Measurements from ENCODE around the gene ITGA2B.
"Not testable (repeated sequence)": the region's sequence is repeated elsewhere in the genome, so short reads cannot be mapped to it uniquely, and the experiment has no call there.

Gene ITGA2B

DNA sequence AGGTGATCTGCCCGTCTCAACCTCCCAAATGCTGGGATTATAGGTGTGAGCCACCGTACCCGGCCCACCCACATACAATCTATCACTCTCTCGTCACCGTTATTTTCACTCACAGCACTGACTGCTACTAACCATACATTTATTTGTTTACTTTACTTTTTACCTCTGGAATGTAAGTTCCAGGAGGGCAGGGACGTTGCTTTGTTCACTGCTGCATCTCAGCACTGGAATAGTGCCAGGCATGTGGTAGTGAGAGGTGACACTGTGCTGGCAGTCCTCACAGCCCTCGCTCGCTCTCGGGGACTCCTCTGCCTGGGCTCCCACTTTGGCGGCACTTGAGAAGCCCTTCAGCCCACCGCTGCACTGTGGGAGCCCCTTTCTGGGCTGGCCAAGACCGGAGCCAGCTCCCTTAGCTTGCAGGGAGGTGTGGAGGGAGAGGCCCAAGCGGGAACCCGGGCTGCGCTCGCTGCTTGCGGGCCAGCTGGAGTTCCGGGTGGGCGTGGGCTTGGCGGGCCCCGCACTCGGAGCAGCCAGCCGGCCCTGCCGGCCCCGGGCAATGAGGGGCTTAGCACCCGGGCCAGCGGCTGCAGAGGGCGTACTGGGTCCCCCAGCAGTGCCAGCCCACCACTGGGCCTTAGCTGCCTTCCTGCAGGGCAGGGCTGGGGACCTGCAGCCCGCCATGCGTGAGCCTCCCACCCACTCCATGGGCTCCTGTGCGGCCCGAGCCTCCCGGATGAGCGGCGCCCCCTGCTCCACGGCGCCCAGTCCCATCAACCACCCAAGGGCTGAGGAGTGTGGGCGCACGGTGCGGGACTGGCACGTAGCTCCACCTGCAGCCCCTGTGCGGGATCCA is 20.8 kb downstream of the ITGA2B start:
- not testable (repeated sequence) for DNase-seq (ENCODE audit: low read depth)

DNA sequence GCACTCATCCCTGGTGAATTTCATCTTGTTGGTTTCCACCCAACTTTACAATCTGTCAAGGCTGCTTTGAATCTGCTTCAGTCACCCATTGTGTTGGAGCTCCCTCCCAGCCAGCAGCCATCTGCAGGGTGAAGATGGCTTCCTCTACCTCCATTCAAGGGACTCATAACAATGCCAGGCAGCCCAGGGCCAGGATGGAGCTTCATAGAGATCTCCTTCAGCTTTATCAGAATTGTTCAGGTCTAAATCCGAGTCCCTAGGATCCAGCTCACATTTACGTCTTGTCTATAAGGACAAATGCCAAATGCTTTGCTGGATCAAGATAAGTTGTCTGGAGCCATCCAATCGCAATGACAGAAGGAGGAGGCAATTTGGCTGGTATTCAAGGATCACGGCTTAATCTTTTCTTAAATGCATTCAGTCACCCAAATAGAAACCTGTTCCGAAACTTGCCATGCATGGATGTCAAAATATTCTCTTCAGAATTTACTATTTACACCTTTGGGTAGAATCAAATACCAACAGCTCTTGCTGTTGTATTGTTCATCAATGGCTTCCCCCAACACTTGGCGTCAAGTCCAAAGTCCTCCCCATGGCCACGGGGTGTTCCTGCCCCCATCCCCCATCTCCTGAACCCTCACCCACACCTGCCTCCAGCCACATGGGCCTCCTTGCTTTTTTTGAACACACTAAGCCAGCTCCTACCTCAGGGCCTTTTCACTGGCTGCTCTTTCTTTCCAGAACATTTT is 22.0 kb downstream of the ITGA2B start:
- no peak for DNase-seq (ENCODE audit: low read depth)

DNA sequence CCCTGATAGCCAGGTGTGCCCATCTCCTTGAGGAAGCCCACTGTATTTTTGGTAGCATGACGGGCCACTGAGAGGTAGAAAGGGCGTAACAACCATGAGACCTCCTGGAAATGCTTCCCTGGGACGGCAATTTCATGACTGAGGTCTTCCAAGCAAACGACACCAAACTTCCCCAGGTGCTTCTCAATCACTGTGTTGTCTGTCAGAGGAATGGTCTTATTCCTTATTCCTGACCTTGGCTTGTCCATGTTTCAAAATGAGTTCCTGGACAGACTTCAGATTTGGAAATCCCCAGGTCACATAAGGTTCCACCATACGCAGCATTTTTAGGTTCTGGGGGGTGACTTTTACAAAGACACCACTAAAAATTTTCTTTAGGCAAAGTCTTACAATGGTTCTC is 24.4 kb downstream of the ITGA2B start:
- DNase-seq (ENCODE audit: low read depth): not testable (repeated sequence)

DNA sequence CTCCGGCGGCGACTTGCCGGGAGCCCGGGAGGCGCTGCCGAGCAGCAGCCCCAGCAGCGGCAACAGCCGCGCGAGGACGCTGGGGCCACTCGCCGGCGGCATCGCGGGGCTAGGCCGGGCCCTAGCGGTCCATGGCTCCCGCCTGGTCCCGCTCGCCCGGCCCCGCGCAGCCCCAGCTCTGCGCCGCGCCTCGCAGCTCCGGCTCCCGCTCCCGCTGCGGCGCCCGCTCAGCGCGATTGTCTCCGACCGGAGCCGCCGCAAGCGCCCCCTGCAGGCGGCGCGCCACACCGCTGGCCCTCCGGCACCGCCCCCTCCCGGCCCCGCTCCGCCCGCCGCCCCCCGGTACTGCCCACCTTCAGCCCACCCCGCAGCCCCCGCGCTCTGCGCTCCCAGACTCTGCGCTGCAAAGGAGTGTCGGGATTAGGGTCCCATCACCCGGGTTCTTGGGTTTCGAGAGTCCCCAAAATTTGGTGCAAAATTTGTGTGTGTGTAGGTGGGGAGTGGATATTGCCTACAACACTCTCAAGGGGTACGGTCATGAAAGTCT is 25.8 kb downstream of the ITGA2B start, which contains the start of gene FAM171A2:
FAM171A2 (minus strand) TSS at position 241 of the 547 bp plus-strand sequence; CDS start at position 102, 139 bp downstream.
- DNase-seq (ENCODE audit: low read depth): peak; percentile 32

DNA sequence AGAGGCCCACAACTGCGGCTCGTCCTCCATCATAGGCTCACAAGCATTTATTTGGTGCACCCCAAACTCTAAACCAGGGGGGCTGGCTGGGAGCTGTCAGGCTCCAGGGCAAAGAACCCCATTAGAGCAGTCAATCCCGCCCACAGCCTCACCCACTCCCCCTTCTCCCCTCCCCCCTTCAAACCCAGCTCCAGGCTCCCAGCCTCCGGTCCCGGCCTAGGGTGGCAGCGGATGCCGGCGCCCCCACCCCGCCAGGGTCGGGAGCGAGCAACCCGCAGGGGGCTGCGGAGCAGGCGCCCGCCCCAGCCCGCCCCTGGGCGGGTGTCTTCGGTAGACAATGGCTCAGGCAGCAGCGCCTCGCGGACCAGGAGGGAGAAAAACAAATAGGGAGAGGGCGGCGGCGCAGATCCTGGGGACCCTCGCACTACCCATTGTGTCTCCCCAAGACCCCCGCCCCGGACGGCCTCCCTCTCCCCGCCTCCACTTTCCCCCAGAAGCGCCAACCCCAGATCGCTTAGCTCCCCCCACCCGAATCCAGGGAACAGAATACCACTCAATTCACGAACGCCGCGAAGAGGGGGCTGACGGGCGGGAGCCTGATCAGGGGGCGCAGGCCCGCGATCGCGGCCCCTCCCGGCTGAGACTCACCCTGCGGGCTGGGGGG is 26.4 kb downstream of the ITGA2B start:
- DNase-seq (ENCODE audit: low read depth): no peak

DNA sequence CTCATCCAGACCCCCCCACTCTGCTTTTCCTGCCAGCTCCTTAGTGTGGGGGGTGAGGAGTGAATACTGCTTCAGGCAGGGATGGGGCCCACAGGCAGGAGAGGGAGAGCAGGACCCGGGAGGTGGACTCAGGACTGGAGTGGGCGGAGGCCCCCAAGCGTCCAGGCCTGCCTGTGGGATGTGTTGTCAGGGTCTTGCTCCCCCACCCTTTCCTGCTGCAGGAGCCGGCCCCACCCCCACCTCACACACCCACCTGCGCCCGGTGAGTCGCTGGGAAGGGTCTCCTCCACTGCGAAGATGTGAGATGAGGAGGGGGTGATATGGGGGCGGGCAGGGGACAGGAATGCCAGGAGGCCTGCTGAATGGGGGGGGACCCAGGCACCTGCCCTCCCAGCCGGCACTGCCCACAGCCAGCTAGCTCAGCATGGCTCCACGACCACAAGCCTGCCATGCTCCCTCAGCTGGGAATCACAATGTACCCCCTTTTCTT is 26.9 kb downstream of the ITGA2B start:
- no peak for DNase-seq (ENCODE audit: low read depth)

DNA sequence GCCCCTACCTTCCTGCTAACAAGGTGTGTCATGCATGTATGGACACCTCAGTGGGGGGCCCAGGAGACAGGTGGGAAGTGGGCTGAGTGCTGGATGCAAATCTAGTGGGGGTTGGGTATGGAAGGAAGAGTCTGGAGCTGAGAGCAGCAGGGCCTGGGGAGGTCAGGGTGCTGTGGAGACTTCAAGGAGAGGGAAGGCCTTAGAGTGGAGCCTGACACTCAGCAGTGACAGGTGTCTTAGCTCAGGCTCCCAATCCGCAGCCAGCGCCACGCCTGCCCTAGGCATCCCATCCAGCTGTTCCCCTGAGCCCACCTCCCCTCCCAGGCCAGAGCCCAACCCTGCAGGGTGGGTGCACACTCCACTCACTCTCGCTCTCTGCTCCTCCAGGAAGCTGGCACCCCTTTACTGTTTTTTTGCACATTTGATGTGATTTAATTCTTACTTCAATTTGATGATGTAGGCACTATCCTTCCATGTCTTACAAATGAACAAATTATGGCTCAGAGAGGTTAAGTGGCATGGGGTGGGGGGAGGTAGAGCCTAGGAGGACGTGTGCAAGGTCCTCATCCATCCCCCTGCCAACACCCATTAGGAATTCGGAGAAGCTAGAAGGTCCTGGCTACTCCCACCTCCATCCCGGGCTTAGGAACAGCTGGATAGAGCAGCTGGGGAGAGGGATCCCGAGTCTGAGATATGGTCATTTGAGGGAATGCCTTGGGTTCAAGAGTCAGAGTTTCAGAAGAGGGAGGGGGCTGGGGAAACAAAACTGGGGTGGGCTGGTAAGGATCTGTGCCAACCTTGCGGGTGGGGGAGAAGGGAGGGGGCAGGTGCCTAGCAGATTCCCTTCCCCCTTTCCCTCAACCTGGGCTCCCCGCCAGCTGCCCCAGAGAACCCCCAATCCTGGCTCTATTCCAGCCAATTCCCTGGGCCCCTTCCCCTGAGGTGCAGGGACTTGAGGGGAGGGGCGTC is 27.9 kb downstream of the ITGA2B start:
- no peak for DNase-seq (ENCODE audit: low read depth)

DNA sequence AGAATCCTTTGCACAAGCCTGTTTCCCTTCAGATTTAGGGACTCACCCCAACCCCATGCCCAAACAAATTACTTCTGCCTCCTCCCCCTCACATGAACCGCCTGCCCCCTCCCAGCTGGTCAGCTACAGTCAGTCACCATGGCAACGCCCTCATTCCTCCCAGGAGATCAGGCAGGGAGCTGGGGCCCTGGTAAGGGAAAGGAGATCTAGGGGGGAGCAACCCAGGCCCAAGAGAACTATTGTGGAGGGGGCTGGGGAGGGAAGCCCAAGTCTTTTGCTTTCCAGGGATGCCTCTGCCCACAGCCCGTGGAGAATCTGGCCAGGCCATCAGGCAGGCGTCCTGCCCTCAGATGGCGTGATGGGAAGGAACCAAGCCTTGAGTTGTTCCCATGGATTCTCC is 28.6 kb downstream of the ITGA2B start:
- DNase-seq (ENCODE audit: low read depth): no peak

DNA sequence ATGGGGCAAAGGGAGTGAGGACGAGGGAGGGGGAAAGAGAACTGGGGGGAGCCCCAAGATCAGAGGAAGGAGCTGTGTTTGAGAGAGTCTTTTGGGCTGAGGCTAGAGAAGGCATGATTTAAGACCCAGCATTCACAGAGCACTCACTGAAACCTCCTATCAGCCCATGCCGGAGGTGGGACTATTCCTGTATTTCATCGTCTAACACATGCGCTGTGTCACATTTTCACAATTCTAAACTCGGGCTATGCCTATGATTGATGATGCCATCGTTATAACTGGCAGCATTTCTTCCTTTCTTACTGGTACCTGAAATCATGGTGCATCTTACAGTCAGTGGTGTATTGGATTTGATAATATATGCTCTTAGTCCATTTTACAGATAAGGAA is 29.3 kb downstream of the ITGA2B start:
- DNase-seq (ENCODE audit: low read depth): no peak

DNA sequence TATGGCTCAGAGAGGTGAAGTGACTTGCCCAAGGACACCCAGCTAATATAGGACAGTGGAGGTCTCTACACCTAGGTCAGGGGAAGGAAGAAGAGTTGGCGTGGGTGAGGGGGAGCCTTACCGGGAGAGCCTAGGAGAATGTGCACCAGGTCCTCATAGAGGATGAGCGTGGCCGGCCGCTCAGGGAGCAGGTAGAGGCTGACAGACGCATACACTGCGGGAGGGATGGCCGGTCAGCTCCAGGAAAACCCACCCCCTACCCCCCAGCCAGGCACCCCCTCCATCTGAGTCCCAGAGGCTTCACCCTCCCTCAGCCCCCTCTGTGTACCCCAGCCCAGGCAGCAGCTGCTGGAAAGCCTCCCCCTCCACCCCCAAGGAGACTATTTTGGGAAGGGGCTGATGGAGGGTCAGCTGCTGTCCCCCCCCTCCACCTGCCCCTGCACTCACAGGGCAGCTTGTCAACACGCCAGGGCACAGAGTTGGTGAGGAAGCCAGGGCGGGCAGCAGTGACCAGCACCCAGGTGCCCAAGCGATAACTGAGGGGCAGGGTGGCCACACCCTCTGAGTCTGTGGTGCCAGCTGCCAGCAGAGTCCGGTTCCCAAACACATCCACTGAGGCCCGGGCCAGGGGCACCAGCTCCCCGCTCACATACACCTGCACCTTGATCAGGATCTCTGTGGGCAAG is 29.8 kb downstream of the ITGA2B start:
- DNase-seq (ENCODE audit: low read depth): no peak

DNA sequence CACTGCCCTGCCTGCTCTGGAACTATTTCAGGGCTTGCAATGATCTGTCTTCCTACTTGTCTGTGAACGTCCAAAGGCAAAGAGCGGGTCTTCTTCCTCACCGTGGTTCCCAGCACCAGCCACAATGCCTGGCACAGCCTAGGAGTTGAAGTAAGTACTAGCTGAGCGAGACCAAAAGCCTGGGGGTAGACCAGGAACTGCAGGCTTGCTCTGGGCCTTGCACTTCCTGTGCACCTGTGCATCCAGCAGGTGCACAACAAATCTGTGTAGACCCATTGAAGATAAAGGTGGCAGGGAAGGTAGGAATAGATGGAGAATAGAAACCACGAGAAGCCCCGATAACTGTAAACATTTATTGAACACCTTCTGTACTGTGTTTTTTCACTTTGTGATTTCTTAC is 30.4 kb downstream of the ITGA2B start:
- DNase-seq (ENCODE audit: low read depth): no peak

DNA sequence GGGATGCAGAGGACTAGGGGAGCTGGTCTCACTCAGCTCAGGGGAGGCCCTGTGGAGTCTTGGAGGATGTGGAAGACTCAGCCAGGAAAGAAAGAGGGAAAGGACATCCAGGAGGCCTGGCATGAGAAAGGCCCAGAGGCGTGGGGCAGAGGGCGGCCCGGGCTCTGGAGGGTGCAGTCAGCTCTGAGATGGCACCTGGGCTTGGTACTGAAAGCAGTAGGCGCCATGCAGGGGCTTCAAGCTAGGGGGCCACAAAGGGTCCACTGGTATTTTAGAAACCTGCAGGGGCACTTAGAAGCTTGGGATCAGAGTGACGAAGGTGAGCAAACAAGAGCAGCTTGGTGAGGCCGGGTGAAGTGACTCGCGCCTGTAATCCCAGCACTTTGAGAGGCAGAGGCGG is 31.4 kb downstream of the ITGA2B start:
- DNase-seq (ENCODE audit: low read depth): no peak

DNA sequence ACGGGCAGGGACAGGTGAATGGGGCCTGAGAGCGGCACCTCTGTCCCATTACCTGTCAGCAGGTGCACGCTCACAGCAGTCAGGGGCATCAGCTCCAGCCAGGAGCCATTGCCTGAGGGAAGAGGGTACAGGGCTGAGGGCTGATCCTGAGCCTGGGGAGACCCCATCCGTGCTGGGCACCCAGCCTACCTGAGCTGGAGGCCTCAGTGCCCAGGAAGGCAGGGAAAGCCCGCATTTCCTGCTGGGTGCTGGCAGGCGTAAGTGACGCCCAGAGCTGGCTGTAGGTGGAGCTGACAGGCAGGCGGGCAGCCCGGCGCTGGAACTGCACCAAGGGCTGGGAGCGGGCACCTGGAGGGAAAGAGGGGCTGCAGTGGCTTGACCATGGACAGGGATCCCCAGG is 33.2 kb downstream of the ITGA2B start:
- no peak for DNase-seq (ENCODE audit: low read depth)

DNA sequence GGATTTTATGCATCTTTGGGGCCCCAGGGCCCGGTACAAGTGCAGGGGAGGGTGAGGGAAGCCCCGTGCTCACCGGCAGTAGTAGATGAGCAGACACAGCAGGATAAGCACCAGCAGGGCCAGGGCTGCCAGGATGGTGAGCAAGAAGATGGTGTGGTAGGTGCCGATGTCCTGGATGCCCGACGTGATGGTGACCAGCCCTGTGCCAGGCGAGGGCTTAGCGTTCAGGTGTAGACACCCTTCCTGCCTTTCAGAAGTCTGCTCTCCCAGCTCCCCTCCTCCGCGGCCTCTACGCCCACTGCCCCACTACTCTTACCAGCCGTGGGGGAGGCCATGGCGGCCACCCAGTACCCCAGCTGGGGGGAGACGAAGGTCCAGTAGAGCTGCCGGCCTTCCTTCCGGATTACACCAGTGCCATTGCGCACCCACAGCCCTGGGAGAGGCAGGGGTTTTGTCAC is 33.8 kb downstream of the ITGA2B start:
- no peak for DNase-seq (ENCODE audit: low read depth)

DNA sequence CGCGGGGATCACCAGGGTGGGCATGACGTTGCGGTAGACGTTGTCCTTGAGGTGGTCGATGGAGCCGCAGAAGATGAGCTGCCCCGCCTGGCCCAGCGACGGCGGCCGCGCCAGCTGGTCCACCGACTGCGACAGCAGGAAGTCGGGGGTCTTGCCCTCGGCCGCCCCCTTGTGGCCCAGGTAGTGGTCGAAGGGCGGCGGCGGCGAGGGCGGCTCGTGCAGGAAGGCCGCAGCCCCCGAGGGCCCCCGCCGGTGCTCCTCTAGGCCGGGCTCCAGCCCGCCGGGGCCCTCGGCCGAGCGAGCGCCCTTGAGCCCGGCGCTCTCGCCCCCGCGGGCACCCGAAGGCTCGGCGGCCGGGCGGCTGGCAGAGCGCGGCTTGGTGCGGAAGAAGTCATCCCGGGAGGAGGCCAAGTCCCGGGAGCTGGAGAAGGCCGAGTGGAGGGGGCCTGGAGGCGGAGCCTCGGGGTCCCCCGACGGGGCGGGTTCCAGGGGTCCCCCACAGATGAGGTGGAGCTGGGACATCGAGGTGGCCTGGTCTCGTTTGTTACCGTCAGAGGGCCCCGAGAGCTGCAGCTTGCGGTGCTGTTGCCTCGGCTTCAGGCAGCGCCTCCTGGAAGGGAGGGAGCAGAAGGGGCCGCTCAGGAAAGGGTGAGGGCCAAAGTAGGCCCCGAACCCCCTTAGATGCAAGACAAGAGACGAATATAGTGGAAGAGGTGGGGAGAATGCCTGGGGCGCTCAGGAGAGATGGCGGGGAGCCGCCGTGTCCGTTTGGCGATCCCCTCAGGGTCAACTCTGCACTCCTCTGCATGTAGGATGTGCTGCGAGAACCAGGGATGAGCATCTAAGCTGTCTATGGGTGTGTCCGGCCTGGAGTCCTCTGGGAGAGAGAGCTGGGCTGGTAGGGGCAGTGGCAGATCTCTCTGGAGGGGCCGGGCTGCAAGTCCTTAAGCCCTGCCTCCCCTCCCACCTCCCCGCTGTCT is 34.6 kb downstream of the ITGA2B start:
- peak; percentile 21 for DNase-seq (ENCODE audit: low read depth)

DNA sequence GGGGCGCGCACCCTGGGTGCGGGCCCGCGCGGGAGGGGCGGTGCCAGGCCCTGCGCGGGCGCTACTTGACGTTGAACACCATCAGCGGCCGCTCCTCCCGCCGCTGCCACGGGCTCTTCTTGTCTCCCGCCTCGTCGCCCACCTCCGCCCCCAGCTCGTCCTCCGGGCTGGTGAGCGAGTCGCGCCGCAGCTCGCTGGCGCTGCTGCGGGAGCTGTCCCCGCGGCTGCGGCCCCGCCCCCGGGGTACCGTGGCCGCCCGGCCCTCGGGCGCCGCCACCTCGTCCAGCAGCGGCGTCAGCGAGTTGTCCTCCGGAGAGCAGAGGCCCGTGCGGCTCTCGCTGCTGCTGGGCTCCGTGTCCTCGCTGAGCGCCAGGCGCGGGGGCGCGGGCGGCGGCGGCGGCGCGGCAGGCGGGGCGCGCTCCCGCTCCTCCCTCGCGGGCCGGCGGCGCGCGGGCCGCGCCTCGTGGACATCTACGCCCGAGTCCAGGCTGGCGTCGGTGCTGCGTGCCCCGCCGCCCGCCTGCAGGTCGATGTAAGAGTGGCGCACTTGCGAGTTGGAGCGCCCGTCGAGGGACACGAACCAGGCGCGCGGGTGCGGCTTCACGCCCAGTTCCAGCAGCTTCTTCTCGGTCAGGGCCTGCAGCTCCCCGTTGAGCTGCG is 35.6 kb downstream of the ITGA2B start:
- no peak for DNase-seq (ENCODE audit: low read depth)

DNA sequence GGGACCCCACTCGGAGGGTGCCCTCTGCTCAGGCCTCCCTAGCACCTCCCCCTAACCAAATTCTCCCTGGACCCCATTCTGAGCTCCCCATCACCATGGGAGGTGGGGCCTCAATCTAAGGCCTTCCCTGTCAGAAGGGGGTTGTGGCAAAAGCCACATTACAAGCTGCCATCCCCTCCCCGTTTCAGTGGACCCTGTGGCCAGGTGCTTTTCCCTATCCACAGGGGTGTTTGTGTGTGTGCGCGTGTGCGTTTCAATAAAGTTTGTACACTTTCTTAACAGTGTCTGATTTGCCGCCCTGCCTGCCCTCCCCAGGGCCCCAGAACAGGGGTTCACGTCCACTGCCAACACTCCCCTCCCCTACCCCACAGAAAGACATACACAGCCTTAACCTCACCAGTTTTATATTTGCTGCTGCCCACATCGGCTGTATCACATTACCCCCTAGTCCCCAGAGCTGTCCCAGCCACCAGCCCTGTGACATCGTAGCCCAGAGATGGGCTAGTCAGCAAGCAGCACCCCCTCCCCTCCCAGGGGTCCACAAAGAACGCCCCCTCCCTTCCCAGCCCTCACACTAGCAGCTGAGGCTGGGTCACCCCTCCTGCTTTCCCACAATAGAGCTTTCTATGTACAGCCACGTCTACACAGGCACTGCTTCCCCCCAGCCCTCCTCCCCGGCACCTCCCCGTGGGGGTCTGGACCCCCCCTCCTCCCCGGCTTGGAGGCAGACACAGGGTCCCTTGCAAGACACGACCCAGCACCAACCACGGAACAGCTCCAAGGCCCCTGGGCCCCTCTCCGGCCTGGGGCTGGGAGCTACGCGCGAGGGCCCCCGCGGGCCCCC is 36.4 kb downstream of the ITGA2B start:
- no peak for DNase-seq (ENCODE audit: low read depth)
